NCI-H2081 treated with DMSO at 0.1 percent for 48 hours (cell line): ENCODE measurements around the gene PSMD9.
"Not testable (repeated sequence)": the region's sequence is repeated elsewhere in the genome, so short reads cannot be mapped to it uniquely, and the experiment has no call there.

Experiments used
- DNase-seq: peaks from one replicate; lab custom pipeline; 2025; lab: John Stamatoyannopoulos, UW

The PSMD9 gene

DNA sequence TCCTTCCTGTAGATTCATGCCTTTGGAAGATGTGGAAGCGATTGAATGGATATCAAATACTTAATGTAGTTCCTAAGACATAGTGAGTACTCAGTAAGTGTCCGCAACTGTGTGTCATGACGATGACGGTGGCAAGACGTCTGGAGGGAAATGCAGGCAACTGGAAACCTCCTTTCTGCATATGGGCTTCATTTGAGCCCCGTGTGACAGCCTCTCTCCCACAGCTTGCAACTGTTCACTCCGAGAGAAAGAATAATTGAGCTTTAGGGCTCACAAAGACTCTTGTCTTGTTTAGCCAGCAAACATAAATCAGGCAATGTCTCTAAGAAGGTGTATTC lies 36.7 kb downstream of the PSMD9 start:
- no peak for DNase-seq

DNA sequence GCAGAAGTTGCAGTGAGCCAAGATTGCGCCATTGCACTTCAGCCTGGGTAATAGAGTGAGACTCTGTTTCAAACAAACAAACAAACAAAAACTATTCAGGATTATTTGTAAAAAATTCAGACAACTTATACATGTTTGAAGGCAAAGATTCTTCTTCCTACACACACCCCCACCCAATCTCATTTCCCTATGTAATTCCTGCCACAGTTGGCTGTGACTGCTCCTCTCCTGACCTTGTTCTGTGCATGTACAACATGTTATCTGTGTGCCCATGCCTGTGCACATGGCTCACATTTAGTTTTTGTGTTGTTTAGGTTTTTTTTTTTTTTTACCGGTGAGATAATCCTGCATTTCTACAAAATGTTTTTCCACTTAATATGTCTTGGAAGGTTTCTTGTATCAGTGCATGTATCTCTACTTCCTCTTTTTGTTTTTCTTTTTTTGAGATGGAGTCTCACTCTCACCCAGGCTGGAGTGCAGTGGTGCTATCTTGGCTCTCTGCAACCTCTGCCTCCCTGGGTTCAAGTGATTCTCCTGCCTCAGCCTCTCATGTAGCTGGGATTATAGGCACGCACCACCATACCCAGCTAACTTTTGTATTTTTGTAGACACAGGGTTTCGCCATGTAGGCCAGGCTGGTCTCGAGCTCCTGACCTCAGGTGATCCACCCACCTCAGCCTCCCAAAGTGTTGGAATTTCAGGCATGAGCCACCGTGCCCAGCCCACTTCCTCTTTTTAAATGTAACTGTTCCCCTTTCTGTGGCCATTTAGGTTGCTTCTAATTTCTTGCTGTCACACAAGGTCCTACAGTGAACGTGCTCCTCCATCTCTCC lies 38.5 kb downstream of the PSMD9 start:
- DNase-seq, result no peak

DNA sequence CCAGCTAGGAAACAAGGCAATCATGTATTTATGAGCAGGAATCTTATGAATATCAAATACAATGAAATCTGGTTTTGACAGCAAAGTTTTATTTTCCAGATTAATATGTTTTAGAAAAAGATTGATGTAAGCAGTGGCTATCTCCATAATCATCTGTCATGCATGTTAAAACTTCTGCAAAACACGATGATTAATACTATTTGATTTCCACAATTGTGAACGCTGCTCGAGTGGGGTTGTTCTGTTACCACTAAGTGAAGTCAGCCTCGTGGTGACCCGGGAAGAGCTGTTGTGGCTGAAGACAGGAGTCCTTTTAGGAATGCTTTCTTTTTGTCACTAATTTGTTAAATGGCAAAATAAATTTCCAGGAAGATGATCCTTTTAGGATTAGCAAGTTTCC lies 39.2 kb downstream of the PSMD9 start:
- DNase-seq, result no peak

DNA sequence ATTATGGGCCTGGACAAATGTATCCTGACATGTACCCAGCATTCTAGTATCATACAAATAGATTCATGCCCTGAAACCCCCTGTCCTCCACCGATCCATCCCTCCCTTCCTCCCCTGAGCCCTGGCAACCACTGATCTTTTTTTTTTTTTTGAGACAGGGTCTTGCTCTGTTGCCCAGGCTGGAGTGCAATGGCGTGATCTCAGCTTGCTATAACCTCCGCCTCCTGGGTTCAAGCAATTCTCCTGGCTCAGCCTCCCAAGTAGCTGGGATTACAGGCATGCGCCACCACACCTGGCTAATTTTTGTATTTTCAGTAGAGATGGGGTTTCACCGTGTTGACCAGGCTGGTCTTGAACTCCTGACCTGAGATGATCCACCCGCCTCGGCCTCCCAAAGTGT lies 41.0 kb downstream of the PSMD9 start:
- not testable (repeated sequence) for DNase-seq

DNA sequence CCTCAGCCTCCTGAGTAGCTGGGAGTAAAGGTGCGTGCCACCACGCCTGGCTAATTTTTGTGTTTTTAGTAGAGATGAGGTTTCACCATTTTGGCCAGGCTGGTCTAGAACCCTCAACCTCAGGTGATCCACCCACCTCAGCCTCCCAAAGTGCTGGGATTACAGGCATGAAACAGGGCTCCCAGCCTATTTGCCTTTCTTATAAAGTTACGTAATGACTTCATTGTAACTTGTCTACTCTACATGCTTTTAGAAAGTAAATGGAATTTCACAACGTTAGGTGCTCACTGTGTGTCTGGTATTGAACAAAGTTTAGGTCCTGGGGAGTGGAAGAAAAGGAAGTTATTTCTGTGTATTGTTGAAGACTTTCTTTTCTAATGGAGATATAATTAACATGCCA lies 42.3 kb downstream of the PSMD9 start:
- DNase-seq, result no peak

DNA sequence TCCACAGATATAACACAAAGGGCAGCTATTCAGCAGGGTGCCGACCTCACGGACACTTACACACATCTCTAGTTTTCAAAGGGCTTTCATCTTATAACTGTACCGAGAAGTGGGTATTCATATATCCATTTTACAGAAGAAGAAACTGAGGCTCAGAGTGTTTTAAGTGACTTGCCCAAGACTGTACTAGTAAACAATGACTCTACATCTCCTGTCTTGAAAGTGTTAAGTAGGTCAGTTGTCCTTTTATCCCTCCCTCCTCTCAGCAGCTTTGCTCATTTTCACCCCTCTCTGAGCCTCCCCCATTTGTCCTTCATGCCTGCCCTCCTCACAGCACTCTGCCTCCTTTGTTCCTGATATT lies 43.6 kb downstream of the PSMD9 start:
- no peak for DNase-seq

DNA sequence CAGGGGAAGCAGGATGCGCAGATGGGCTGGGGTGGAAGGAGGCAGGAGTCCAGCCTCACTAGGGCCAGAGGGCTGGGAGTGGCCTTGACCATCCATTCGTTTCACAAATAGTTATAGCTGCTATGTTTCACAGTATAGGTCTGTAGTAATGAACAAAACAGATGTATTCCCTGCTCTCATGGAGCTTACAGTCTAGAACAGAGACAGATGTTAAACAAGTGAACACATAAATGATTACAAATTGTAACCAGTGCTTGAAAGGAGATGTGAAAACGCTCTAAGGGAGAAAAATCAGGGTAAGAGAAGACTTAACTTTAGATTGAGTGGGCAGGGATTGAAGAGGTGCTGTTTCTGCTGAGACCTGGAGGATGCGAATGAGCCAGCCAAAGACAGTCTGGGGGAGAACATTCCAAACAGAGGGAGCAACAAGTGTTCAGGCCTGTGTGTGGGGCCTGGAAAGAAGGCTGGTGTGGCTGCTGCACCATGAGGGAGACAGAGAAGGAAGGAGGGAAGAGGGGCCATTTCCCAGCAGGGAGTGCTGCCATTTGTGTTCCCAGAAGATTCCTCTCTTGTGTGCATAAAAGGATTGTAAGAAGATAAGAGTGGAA lies 44.4 kb downstream of the PSMD9 start:
- DNase-seq, result no peak

DNA sequence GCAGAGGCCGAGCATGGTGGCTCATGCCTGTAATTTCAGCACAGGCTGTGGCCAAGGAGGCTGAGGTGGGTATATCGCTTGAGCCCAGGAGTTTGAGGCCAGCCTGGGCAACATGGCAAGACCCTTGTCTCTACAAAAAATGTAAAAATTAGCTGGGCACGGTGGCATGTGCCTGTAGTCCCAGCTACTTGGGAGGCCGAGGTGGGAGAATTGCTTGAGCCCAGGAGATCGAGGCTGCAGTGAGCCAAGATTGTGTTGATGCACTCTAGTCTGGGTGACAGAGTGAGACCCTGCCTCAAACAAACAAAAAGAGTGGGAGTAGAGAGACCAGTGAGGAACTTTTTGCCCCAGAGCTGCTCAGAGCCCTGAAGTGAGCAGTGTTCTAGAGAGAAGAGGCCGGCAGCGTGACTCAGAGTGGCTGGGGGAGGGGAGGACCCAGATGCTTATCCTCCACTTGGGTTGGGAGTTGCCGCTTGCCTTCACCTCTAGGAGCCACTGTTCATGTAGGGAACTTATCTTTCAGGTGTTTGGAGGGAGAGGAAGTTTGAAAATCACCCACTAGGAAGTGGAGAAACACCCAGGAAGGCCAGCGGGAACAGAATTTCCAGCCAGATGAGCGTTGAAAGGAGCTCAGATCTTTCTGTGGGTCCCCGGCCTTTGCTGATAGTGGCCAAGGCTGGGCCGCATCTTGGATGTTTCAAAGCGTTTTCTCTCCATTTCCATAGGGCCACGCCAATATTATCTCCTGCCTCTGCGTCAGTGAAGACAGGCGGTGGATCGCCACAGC lies 45.1 kb downstream of the PSMD9 start:
- DNase-seq, result no peak

DNA sequence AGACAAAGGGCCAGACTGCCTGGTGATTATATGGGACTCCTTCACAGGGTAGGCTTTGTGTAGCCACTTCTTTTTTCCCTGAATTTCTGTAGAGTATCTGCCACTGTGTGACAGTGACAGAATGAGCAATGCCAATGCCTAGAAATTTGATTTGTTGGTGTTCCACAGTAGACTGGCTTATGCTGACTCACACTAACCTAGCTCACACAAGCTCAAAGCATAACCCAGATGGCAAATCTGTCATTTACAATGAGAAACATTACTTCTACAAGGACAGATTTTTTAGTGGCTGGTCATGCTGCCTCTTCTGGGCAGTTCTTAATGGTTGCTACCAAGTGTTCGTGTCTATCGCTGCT lies 45.7 kb downstream of the PSMD9 start:
- no peak for DNase-seq

DNA sequence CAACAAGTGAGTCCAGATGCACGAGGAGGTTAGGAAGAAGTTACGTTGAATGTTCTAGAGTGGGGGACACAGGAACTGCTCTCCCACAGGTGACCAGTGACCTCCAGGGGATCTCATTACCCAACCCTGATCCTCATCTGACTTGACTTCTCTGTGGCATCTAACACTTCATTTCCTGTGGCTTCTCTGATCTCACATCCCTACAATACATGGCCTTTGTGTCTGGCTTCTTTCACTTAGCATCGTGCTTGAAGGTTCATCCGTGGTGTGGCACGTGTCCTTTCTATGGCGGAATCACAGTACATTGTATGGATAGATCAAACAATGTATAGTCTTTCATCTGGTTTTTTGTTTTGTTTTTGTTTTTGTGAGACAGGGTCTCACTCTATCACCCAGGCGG lies 49.1 kb downstream of the PSMD9 start:
- no peak for DNase-seq

DNA sequence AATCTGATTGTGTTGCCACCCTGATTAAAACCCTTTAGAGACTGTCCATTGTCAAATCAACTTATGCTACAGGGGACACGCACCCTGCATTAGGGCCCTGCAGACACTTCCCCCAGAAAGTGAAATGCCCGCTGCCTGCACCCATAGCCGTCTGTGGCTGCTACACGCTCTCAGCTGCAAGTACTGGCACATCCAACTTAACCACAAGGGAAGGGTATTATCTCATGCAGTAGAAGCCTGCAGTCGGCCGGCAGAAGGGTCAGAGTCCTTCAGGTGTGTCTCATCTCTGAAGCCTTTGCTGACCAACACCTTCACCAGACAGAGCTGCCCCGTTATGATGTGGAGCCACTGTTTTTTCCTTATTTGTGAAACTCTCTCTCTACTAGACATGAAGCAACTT lies 50.6 kb downstream of the PSMD9 start:
- no peak for DNase-seq

DNA sequence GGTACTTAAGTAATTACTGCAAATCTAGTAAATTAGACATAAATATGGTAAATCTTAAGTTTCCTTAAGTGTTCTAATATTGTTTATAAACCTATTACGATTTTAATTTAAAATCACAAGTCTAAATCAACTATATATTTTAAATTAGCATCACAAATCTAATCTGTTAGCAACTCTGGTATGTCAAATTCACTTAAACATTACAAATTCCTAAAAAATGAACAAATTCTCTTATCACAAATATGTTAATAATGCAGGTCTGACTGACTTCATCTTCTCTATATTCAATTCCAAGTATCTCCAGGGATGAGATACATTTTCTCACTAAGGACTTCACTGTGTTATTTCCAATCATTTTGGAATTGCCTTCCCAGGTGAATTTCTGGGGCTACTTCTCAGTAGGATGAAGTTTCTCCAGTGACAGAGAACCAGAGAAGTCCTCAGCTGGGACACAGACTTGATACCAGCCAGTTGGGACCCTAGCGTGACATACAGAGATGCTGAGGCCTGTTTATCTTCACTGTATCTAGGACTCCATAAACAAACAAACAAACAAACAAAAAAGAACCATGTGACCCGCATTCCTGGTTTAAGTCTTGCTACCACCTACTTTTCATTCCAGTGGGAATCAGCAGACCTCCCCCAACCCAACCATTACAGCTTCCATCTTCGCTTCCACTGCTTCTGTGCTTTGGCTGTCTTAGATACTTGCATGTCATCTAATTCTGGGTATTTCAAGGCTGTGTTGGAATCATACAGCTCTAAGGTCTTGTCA lies 51.6 kb downstream of the PSMD9 start:
- DNase-seq, result no peak

DNA sequence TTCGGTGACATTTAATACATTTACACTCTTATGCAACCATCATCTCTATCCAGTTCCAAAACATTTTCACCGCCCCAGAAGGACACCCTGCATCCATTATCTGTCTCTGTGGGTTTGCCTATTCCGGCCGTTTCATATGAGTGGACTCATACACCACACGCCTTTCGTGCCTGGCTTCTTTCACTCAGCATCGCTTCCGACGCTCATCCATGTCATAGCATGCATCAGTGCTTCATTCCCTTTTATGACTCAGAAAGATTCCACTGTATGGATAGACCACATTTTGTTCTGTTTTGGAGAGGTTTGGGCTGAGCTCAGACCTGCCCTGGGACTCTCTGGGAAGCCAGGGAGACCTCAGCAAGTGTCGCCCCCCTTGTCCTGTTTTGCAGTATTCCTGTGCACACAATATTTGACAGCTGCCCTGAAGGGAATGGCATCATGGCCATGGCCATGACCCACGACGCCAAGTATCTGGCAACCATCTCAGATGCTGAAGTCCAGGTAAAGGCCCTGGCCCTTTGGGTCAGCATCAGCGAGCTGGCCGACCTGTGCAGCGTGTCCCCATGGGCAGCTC lies 53.6 kb downstream of the PSMD9 start:
- no peak for DNase-seq

DNA sequence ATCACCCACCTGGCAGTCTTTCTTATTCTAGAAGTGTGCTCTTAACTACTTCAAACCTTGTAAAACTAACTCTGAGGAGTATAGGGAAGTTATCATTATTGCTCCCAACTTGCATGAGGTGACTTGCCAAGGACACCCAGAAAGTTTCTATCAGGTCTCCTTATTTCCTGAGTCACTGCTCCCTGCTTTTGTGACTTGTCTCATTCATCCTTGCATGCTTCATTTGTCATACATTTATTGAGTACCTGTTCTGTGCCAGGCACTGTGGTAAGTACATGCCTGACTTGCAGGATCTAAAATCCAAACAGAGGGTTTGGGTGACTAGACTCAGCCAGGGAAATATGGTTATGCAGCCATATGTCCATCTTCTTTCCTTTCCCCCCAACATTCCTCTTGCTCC lies 55.3 kb downstream of the PSMD9 start:
- no peak for DNase-seq

DNA sequence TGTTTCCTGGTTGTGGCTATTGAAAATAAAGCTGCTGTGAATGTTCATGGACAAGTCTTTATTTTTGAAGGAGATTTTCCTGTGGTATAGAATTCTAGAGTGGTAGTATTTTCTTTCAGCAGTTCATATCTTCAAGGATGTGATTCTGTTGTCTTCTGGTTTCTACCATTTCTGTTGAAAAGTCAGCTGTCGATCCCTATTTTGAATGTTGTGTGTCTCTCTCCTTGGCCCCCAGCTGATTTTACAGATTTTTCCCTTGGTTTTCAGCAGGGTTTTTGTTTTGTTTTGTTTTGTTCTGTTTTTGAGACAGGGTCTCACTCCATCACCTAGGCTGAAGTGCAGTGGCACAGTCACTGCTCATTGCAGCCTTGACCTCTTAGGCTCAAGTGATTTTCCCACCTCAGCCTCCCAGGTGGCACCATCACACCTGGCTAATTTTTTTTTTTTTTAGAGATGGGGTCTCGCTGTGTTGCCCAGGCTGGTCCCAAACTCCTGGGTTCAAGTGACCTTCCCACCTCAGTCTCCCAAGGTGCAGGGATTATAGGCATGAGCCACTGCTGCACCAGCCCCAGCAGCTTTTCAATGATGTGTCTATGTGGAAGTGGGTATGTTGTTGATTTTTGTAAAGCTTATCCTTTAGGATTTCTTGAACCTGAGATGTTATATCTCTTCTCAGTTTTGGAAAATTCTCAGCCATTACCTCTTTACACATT lies 57.9 kb downstream of the PSMD9 start:
- no peak for DNase-seq

DNA sequence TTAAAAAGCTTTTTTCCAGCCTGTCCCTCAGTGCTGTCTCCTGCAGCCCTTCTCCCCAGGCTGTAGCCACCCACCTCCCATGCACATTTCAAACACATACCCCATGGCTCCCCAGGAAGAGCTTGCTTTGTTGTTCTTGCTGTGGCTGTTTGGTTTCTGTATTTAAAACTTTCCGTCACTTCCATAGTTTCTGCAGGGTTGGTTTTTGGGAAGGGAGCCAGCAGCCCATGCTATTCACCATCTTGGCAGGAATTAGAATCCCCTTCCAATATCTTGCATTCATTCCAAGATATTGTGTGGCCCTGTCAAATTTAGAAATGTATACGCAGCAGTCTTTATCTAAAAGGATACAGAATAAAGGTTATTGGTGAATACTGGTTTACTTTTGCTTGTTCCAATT lies 59.4 kb downstream of the PSMD9 start:
- DNase-seq, result no peak

DNA sequence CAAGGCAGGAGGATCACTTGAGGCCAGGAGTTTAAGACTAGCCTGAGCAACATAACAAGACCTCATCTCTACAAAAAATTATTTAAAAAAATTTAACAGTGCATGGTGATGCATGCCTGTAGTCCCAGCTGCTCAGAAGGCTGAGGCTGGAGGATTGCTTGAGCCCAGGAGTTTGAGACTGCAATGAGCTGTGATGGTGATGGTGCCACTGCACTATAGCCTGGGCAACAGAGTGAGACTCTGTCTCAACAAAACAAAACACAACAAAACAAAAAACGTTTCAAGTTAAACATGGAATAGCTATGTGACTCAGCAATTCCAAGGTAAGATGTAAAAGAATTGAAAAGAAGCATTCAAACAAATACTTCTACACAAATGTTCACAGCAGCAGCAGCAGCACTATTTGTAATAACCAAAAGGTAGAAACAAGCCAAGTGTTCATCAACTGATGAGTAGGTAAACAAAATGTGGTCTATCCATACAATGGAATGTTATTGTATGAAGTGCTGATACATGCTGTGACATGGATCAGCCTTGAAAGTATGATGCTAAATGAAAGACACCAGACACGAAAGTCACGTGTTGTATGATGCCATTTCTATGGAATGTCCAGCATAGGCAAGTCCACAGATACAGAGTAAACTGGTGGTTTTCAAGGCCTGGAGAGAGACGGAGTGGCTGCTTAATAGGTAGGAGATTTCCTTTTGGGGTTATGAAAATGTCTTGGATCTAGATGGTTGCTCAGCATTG lies 61.2 kb downstream of the PSMD9 start:
- no peak for DNase-seq

DNA sequence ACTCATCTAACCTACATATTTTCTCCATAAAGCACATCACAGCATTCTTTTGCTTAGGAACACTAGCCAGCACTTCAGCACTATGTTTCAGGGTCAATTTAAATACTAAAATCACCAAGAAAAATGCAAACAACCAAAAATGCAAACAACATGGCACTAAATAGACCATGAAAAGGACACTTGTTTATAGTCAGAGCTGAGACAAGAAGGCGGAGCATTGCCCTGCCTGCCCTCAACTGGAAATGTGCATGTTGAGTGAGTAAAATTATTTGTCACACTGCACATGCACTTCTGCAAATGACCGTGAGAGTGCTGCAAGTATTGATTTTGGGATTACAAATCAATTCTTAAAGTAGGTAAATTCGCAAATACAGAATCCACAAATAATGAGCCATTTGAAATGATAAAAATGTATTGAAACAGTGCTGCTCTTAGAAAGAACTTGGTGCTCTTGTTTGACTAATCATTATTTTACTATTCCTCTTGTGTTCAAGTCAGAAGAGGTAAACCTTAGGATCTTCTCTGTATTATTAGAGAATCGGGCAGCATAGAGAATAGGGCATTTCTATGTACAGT lies 64.6 kb downstream of the PSMD9 start:
- no peak for DNase-seq

DNA sequence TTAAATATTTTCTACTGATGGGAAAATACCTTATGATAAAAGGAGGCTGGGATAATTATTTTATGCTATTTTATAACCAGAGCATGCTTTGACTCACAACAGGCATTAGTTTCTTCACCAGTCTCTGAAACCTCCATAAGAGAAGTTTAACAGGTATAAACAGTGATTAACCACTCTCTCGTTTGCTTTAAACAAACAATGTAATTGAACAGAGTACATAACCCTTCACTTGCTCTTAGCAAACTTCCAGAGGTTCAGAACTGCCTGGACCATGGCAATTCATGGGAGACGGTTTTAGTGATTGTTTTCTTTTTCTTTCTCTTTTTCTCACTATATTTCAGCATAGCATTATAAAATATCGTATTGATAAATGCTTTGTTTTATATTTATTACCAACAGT lies 65.1 kb downstream of the PSMD9 start:
- DNase-seq, result no peak
